HG02870 (cell line): ENCODE data around the gene SDK1.
"Not testable (repeated sequence)": the region's sequence is repeated elsewhere in the genome, so short reads cannot be mapped to it uniquely, and the experiment has no call there.

Experiments used
- ATAC-seq: cut with Tn5 transposase; IDR thresholded peaks from one replicate; pipeline ENCODE4 v1.9.1; 2021; ENCODE audit warnings: mild to moderate bottlenecking, moderate library complexity; ENCODE audit not compliant: unreplicated experiment

The SDK1 gene

GRCh38 chr7:3649250-3649649 is 348.2 kb downstream of the SDK1 start:
- ATAC-seq, result no peak

- no peak for ATAC-seq
Observed at GRCh38 chr7:3649678-3650440, 348.8 kb downstream of the SDK1 start.

GRCh38 chr7:3650844-3651243 is 349.8 kb downstream of the SDK1 start:
- no peak for ATAC-seq

GRCh38 chr7:3655635-3656034 is 354.6 kb downstream of the SDK1 start:
- no peak for ATAC-seq

- ATAC-seq, result no peak
Observed at GRCh38 chr7:3657206-3657605, 356.2 kb downstream of the SDK1 start.

- no peak for ATAC-seq
Observed at GRCh38 chr7:3668743-3669142, 367.7 kb downstream of the SDK1 start.

GRCh38 chr7:3670898-3671297 is 369.8 kb downstream of the SDK1 start:
- no peak for ATAC-seq

- ATAC-seq, result no peak
Observed at GRCh38 chr7:3673524-3673923, 372.5 kb downstream of the SDK1 start.

- ATAC-seq, result no peak
Observed at GRCh38 chr7:3678314-3678810, 377.3 kb downstream of the SDK1 start.

- no peak for ATAC-seq
Observed at GRCh38 chr7:3682028-3682710, 381.1 kb downstream of the SDK1 start.

- no peak for ATAC-seq
Observed at GRCh38 chr7:3683546-3684539, 382.8 kb downstream of the SDK1 start.

GRCh38 chr7:3688071-3688470 is 387.0 kb downstream of the SDK1 start:
- no peak for ATAC-seq

- ATAC-seq, result no peak
Observed at GRCh38 chr7:3688842-3689241, 387.8 kb downstream of the SDK1 start.

- no peak for ATAC-seq
Observed at GRCh38 chr7:3691478-3692158, 390.6 kb downstream of the SDK1 start.

GRCh38 chr7:3695602-3696001 is 394.6 kb downstream of the SDK1 start:
- no peak for ATAC-seq

GRCh38 chr7:3696113-3696512 is 395.1 kb downstream of the SDK1 start:
- no peak for ATAC-seq

GRCh38 chr7:3697472-3697871 is 396.4 kb downstream of the SDK1 start:
- ATAC-seq, result no peak

- no peak for ATAC-seq
Observed at GRCh38 chr7:3705258-3705657, 404.2 kb downstream of the SDK1 start.

GRCh38 chr7:3706091-3706490 is 405.0 kb downstream of the SDK1 start:
- not testable (repeated sequence) for ATAC-seq

- ATAC-seq, result no peak
Observed at GRCh38 chr7:3710122-3710521, 409.1 kb downstream of the SDK1 start.

GRCh38 chr7:3710531-3710930 is 409.5 kb downstream of the SDK1 start:
- no peak for ATAC-seq
